Activated T-cell treated with anti-CD3 and anti-CD28 coated beads, Interleukin-2, amount 50 U/mL, for 24 hours (primary cell): Measurements from ENCODE around the gene ALOX12B.
"Not testable (repeated sequence)": the region's sequence is repeated elsewhere in the genome, so short reads cannot be mapped to it uniquely, and the experiment has no call there.

Experiments
- DNase-seq: peaks from one replicate; pipeline ENCODE4 v3.0.0-alpha.2; 2020
- H3K27ac Mint-ChIP-seq: 2 replicates; pipeline ENCODE4 v1.8.0; 2020; ENCODE audit warnings: mild to moderate bottlenecking, mixed read lengths
- H3K27me3 Mint-ChIP-seq: 2 replicates; pipeline ENCODE4 v1.8.0; 2020; ENCODE audit warnings: mixed read lengths
- H3K36me3 Mint-ChIP-seq: 2 replicates; pipeline ENCODE4 v1.8.0; 2020; ENCODE audit warnings: low read depth, mixed read lengths
- H3K4me1 Mint-ChIP-seq: 2 replicates; pipeline ENCODE4 v1.8.0; 2020; ENCODE audit warnings: low read depth, mixed read lengths
- H3K4me3 Mint-ChIP-seq: 2 replicates; pipeline ENCODE4 v1.8.0; 2020; ENCODE audit warnings: mild to moderate bottlenecking, moderate library complexity, mixed read lengths
- H3K9me3 Mint-ChIP-seq: 2 replicates; pipeline ENCODE4 v1.8.0; 2020; ENCODE audit warnings: mixed read lengths

ALOX12B gene

GRCh38 chr17:8068736-8069586, 18.6 kb downstream of the ALOX12B start:
- peaks cover 16% of the 10 kb centered on the region for H3K4me1 Mint-ChIP-seq

DNA sequence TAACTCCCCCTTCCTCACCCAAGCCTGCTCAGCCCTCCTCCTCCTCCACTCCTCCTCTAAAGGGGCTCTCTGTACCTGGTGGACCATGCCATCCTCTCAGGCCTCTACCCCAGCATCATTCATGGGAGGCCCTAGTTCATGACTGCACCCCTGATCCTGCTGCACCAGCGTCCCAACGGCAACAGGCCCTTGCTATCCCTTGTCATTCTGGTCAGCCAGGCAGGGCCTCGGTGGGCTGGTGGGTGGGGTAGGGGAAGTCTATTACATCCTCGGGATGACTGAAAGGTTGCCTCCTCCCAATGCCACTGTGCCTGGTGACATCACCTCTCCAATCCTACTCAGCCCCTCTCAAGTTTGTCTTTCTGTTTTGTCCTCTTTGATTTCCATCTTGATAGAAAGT, 19.7 kb downstream of the ALOX12B start:
- H3K27ac Mint-ChIP-seq = no peak overlapping the region
- no peaks in the 10 kb centered on the region for H3K36me3 Mint-ChIP-seq
- peaks cover 5% of the 10 kb centered on the region for H3K4me1 Mint-ChIP-seq
- H3K9me3 Mint-ChIP-seq = no peaks in the 10 kb centered on the region
- peaks cover 43% of the 10 kb centered on the region for H3K27me3 Mint-ChIP-seq
- H3K4me3 Mint-ChIP-seq = no peak overlapping the region
- no peak for DNase-seq

More at GRCh38 chr17:8068736-8069586, 18.6 kb downstream of the ALOX12B start:
- Mint-ChIP-seq H3K4me3 (no peak overlapping the region), H3K27ac (no peak overlapping the region), H3K27me3 (peaks cover 44% of the 10 kb centered on the region), H3K9me3 (no peaks in the 10 kb centered on the region), H3K36me3 (no peaks in the 10 kb centered on the region)
- DNase-seq = no peak

DNA sequence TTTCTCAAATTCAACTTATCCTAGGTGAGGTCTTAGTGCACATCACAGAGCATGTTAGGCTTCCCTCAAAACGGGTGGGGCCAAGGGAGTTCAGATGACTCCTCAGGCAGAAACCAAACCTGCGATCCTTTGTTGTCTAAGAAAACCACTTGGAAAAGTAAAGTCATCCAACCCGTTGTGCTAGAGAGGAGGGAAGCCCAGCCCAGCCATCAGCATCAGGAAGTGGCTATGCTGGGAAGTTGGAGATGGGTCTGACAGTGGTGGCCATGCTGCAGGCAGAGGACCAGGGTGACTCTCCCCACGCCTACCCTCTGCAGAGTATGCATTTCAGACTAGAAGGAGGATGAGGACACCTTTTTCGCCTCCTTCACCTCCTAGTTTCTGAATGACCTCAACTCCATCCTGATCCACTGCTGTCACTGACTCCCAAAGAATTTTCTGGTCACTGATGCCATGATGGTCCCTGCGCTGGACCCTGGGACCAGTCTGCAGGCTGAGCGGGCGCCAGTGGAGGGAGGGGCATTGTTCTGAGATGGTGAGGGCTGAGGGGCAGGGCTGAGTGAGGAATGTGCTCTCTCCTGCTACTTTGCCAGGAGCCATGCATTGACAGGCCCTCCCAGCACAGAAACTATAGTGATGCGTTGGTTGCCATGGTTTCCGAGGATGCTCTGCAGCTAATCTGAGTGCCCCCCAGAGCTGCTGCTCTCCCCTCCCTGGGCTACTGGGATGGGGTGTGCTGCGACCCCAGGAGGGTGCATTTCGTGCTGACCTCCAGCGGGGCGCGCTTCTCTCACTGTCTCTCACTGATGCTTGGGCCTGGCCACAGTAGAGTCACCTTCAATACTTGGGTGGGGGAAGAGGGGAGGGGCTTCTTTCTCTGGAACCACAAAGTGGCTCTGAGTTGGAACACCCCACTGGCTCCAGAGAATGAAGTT, 20.4 kb downstream of the ALOX12B start:
- H3K27me3 Mint-ChIP-seq = peaks cover 43% of the 10 kb centered on the region
- H3K4me3 Mint-ChIP-seq = no peak overlapping the region
- no peak for DNase-seq
- peaks cover 2% of the 10 kb centered on the region for H3K4me1 Mint-ChIP-seq
- no peak overlapping the region for H3K27ac Mint-ChIP-seq
- no peaks in the 10 kb centered on the region for H3K36me3 Mint-ChIP-seq
- H3K9me3 Mint-ChIP-seq = no peaks in the 10 kb centered on the region

GRCh38 chr17:8064561-8065019, 22.9 kb downstream of the ALOX12B start:
- Mint-ChIP-seq H3K27me3 (peaks cover 53% of the 10 kb centered on the region), H3K9me3 (no peaks in the 10 kb centered on the region), H3K4me3 (no peak overlapping the region), H3K4me1 (peaks cover 2% of the 10 kb centered on the region), H3K27ac (no peak overlapping the region), H3K36me3 (no peaks in the 10 kb centered on the region)
- no peak for DNase-seq

DNA sequence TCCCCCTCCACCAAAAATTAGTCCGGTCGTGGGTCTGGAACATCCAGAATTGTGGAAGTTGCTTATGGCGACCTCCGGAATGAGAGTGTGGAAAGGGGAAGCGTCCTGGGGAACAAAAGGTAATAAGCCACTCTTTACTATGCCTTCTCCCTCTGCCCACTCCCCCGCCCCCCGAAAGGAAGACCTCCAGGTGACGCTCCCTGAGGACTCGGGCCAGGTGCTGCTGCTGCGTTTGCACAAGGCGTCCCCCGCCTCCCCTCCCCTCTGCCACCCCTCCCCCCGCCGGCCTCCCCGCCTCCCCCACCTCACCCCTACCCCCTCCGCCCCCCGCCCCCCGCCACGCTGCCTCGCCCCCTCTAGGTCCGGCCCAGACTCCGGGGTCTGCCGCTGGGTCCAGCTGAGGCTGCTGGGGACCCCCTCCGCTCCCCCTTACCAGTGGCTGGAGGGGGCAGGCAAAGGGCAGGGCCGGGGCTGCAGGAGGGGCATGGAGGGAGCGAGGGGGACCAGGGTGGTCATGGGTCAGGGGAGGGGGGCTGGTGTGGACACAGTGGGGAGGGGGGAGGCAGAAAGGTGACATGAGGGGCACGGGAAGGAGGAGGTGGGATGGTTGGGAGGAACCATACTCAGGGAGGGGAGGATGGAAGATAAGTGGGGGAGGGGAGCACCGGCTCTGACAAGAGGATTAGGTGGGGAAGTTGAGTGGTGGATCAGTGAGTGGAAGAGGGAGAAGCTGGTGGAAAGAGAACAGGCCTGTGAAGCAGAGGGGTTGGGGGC, 23.6 kb downstream of the ALOX12B start:
- Mint-ChIP-seq H3K9me3 (no peaks in the 10 kb centered on the region), H3K4me3 (no peak overlapping the region), H3K4me1 (peaks cover 2% of the 10 kb centered on the region), H3K27me3 (peaks cover 59% of the 10 kb centered on the region), H3K36me3 (no peaks in the 10 kb centered on the region), H3K27ac (no peak overlapping the region)
- DNase-seq = no peak

DNA sequence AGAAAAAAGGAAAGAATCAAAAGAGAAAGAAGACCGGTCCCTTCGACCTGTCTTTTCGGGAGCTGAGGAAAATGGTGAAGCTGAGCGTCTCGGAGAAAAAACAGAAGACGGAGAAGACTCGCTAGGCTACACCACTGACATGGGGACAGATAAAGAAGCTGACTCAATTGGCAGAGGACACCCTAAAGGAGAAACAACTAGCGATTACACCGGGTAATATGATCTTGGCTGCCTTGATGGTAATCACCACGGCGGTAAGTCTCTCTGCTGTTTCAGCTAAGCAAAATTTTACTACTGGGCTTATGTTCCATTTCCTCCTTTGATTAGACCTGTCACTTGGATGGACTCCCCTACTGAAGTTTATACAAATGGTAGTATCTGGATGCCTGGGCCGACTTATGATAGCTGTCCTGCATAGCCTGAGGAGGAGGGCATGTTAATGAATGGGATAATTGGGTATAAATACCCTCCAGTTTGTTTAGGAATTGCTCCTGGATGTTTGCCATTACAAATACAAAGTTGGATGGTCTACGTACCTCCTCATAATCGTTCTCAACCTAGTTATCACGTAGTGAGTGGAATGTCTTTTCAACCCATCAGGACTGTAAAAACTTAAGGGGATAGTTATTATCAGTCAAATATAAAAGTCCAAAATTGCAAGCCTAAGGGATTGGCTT, 24.6 kb downstream of the ALOX12B start:
- H3K4me3 Mint-ChIP-seq = no peak overlapping the region

DNA sequence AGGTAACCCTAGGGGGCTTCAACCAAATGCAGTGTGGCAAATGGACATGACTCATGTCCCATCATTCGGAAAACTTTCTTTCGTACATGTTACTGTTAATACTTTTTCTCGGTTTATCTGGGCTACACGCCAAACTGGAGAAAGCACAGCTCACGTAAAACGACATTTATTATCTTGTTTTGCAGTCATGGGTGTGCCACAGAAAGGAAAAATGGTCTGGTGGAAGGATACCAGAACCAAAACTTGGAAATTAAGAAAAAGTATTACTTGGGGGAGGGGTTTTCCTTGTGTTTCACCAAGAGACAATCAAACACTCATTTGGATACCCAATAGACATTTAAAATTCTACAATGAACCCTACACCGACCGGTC, 25.1 kb downstream of the ALOX12B start:
- H3K27ac Mint-ChIP-seq = no peak overlapping the region
- no peak for DNase-seq
- H3K27me3 Mint-ChIP-seq = peaks cover 71% of the 10 kb centered on the region
- H3K36me3 Mint-ChIP-seq = no peaks in the 10 kb centered on the region
- H3K4me3 Mint-ChIP-seq = no peak overlapping the region
- H3K9me3 Mint-ChIP-seq = no peaks in the 10 kb centered on the region
- peaks cover 4% of the 10 kb centered on the region for H3K4me1 Mint-ChIP-seq

More for the DNA sequence above, 24.6 kb downstream of the ALOX12B start:
- Mint-ChIP-seq H3K4me1 (peaks cover 2% of the 10 kb centered on the region), H3K27me3 (peaks cover 66% of the 10 kb centered on the region), H3K36me3 (no peaks in the 10 kb centered on the region), H3K9me3 (no peaks in the 10 kb centered on the region), H3K27ac (no peak overlapping the region)
- DNase-seq = no peak

GRCh38 chr17:8061851-8062250, 25.7 kb downstream of the ALOX12B start:
- H3K27me3 Mint-ChIP-seq = peaks cover 77% of the 10 kb centered on the region
- not testable (repeated sequence) for H3K4me1 Mint-ChIP-seq, H3K36me3 Mint-ChIP-seq, H3K9me3 Mint-ChIP-seq, DNase-seq, H3K27ac Mint-ChIP-seq, H3K4me3 Mint-ChIP-seq

DNA sequence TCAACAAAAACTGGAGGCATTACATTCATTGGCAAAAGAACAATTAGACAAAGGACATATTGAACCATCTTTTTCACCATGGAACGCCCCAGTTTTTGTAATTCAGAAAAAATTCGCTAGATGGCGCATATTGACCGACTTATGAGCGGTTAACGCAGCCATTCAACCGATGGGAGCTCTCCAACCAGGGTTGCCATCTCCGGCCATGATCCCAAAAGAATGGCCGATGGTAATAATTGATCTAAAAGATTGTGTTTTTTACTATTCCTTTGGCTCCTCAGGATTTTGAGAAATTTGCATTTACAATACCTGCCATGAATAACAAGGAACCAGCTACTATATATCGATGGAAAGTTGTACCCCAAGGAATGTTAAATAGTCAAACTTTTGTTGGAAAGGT, 27.2 kb downstream of the ALOX12B start:
- peaks cover 21% of the 10 kb centered on the region for H3K4me1 Mint-ChIP-seq
- H3K4me3 Mint-ChIP-seq = no peak overlapping the region
- no peak overlapping the region for H3K27ac Mint-ChIP-seq
- DNase-seq = peak; percentile 49
- no peaks in the 10 kb centered on the region for H3K9me3 Mint-ChIP-seq
- peaks cover 87% of the 10 kb centered on the region for H3K27me3 Mint-ChIP-seq
- H3K36me3 Mint-ChIP-seq = no peaks in the 10 kb centered on the region

GRCh38 chr17:8059131-8059530, 28.4 kb downstream of the ALOX12B start:
- no peaks in the 10 kb centered on the region for H3K36me3 Mint-ChIP-seq
- no peaks in the 10 kb centered on the region for H3K9me3 Mint-ChIP-seq
- peaks cover 76% of the 10 kb centered on the region for H3K27me3 Mint-ChIP-seq
- no peak for DNase-seq
- peaks cover 21% of the 10 kb centered on the region for H3K4me1 Mint-ChIP-seq
- no peak overlapping the region for H3K4me3 Mint-ChIP-seq
- no peak overlapping the region for H3K27ac Mint-ChIP-seq

GRCh38 chr17:8057691-8058114, 29.8 kb downstream of the ALOX12B start:
- no peaks in the 10 kb centered on the region for H3K9me3 Mint-ChIP-seq
- H3K4me3 Mint-ChIP-seq = no peak overlapping the region
- peaks cover 20% of the 10 kb centered on the region for H3K4me1 Mint-ChIP-seq
- H3K27ac Mint-ChIP-seq = no peak overlapping the region
- no peaks in the 10 kb centered on the region for H3K36me3 Mint-ChIP-seq
- DNase-seq = peak; percentile 65
- H3K27me3 Mint-ChIP-seq = peaks cover 64% of the 10 kb centered on the region

DNA sequence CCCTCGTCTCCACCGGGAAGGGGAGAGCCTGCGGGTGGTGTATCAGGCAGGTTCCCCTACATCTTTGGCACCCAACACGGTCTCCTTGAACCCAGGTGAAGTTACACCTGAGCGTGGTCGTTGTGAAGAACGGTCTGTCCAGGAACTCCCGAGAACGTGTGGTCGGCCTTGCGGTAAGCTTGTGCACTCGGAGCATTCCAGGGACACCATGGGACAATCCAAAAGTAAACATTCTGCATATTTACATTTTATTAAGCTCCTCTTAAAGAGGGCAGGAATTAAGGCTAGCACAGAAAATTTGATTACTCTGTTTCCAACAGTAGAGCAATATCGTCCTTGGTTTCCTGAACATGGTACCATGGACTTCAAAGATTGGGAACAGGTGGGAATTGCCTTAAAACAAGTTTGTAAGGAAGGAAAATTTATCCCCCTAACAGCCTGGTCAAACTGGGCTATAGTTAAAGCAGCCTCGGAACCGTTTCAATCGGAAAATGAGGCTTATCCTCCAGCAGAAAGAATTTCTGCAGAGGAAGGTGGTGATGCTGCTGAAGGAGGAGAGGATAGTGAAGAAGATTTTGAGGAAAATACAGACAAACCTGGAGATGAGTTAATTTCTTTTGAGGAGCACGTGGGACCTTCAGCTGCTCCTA, 30.4 kb downstream of the ALOX12B start:
- Mint-ChIP-seq H3K4me3 (no peak overlapping the region), H3K36me3 (no peaks in the 10 kb centered on the region), H3K27ac (no peak overlapping the region), H3K4me1 (peaks cover 19% of the 10 kb centered on the region), H3K9me3 (no peaks in the 10 kb centered on the region), H3K27me3 (peaks cover 58% of the 10 kb centered on the region)
- DNase-seq = no peak

DNA sequence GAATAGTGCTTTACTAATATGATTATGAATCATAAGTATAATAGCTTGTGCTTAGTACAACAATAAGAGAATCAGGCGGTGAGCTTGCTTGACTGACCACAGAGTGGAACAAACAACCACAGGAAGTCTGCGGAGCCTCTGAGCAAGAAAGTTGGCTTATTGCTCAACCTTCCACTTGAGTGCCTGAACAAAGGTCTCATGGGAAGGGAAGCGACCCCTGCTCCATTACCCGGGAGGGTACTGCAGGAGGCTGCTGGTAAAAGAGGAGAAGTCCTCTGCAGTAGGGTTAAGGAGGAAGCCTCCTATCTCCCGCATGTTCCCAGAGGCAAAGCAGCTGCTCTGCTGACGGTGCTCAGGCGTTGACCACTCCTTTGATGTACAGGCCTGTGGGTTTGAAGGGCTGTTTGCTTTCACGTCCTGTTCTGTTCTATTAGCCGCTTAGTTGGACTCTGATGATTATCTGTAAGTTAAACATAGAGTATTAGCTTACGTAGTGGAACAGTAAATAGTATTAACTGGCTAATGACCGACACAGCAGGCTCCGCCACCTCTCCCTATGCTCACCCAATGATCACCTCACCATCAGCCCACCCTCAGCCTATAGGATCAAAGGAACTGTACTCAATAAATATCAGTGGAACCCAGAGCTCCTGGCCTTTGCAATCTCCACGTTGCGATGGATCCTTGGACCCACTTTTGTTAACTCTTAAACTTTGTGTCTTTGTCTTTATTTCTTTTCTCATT, 31.1 kb downstream of the ALOX12B start:
- Mint-ChIP-seq H3K36me3 (no peaks in the 10 kb centered on the region), H3K27ac (no peak overlapping the region), H3K4me1 (peaks cover 19% of the 10 kb centered on the region), H3K4me3 (no peak overlapping the region), H3K9me3 (no peaks in the 10 kb centered on the region), H3K27me3 (peaks cover 51% of the 10 kb centered on the region)
- DNase-seq = no peak
